NCI-H128 (cell line): ENCODE results near the gene PHC2.
A peak's percentile ranks its signal among the peaks of the same experiment; 100 is the strongest.
"Not testable (repeated sequence)": the region's sequence is repeated elsewhere in the genome, so short reads cannot be mapped to it uniquely, and the experiment has no call there.

Source experiments
- DNase-seq: peaks from one replicate; lab custom pipeline; 2025; ENCODE audit not compliant: unreplicated experiment; lab: John Stamatoyannopoulos, UW

PHC2 gene

GRCh38 chr1:33319949-33320618 lies 110.8 kb downstream of the PHC2 start:
- no peak for DNase-seq

- DNase-seq, result no peak
Observed at GRCh38 chr1:33319186-33319948, 111.5 kb downstream of the PHC2 start.

- DNase-seq, result no peak
Observed at GRCh38 chr1:33317946-33318345, 112.9 kb downstream of the PHC2 start.

GRCh38 chr1:33317354-33317753 lies 113.5 kb downstream of the PHC2 start:
- DNase-seq, result no peak

GRCh38 chr1:33316601-33317000 lies 114.3 kb downstream of the PHC2 start:
- no peak for DNase-seq

GRCh38 chr1:33314416-33314815 lies 116.5 kb downstream of the PHC2 start:
- DNase-seq, result no peak

GRCh38 chr1:33312413-33312749 lies 118.5 kb downstream of the PHC2 start:
- no peak for DNase-seq

- DNase-seq, result no peak
Observed at GRCh38 chr1:33311706-33312412, 119.0 kb downstream of the PHC2 start.

GRCh38 chr1:33310702-33311101 lies 120.2 kb downstream of the PHC2 start:
- no peak for DNase-seq

GRCh38 chr1:33309351-33309750 lies 121.5 kb downstream of the PHC2 start:
- not testable (repeated sequence) for DNase-seq

- DNase-seq, result no peak
Observed at GRCh38 chr1:33307494-33307864, 123.4 kb downstream of the PHC2 start.

GRCh38 chr1:33306653-33307493 lies 124.0 kb downstream of the PHC2 start:
- DNase-seq, result no peak

GRCh38 chr1:33305816-33306652 lies 124.9 kb downstream of the PHC2 start:
- no peak for DNase-seq

GRCh38 chr1:33305016-33305415 lies 125.9 kb downstream of the PHC2 start:
- DNase-seq, result no peak

- no peak for DNase-seq
Observed at GRCh38 chr1:33302325-33302724, 128.6 kb downstream of the PHC2 start.

GRCh38 chr1:33301273-33301984 lies 129.5 kb downstream of the PHC2 start:
- no peak for DNase-seq

- DNase-seq, result no peak
Observed at GRCh38 chr1:33300673-33301072, 130.2 kb downstream of the PHC2 start.

GRCh38 chr1:33299461-33300155 lies 131.3 kb downstream of the PHC2 start:
- DNase-seq, result no peak

- peak; percentile 46 for DNase-seq
Observed at GRCh38 chr1:33298623-33299277, 132.1 kb downstream of the PHC2 start.
